Activated naive CD8-positive, alpha-beta T cell treated with anti-CD3 and anti-CD28 coated beads, Interleukin-2, amount 10 ng/mL, durations not matched to agents 7 days and 5 days (primary cell): Measurements from ENCODE around the gene TMEM184B. TPM values are rescaled to one million over a fixed set of nuclear protein-coding genes. Genes with fewer than 3 reads are reported as not detected.

Source experiments
- ATAC-seq: fragments of 150-1000 bp; cut with Tn5 transposase; one replicate; pipeline ENCODE4 v1.10.0; 2021; ENCODE audit warnings: low read depth, moderate library complexity
- POLR2A ChIA-PET: fragments of 350-600 bp; sonication (Branson Sonifier 250); formaldehyde crosslinking; loops from one replicate; lab custom pipeline; 2021; ENCODE audit warnings: antibody characterized with exemption; lab: Charles Lee
- DNase-seq: peaks from one replicate; pipeline ENCODE4 v3.0.0; 2021
- H3K27ac Mint-ChIP-seq: one replicate; pipeline ENCODE4 v1.8.0; 2022; ENCODE audit warnings: mild to moderate bottlenecking, mixed read lengths
- H3K27me3 Mint-ChIP-seq: one replicate; pipeline ENCODE4 v1.8.0; 2022; ENCODE audit warnings: mild to moderate bottlenecking, moderate library complexity, mixed read lengths
- H3K36me3 Mint-ChIP-seq: one replicate; pipeline ENCODE4 v1.8.0; 2021; ENCODE audit warnings: mild to moderate bottlenecking, mixed read lengths
- H3K4me1 Mint-ChIP-seq: one replicate; pipeline ENCODE4 v1.8.0; 2021; ENCODE audit warnings: mixed read lengths
- H3K4me3 Mint-ChIP-seq: one replicate; pipeline ENCODE4 v1.8.0; 2022; ENCODE audit warnings: mild to moderate bottlenecking, moderate library complexity, mixed read lengths
- H3K9me3 Mint-ChIP-seq: one replicate; pipeline ENCODE4 v1.8.0; 2021; ENCODE audit warnings: mixed read lengths
- total RNA-seq, 2 experiments: library from RNA; stranded (reverse); gene quantifications; one replicate each; pipeline ENCODE4 v1.2.3, GENCODE V29; 2021

The TMEM184B gene
- total RNA-seq, 2 experiments from 2014 or later = 29.7 to 31.5 TPM

DNA sequence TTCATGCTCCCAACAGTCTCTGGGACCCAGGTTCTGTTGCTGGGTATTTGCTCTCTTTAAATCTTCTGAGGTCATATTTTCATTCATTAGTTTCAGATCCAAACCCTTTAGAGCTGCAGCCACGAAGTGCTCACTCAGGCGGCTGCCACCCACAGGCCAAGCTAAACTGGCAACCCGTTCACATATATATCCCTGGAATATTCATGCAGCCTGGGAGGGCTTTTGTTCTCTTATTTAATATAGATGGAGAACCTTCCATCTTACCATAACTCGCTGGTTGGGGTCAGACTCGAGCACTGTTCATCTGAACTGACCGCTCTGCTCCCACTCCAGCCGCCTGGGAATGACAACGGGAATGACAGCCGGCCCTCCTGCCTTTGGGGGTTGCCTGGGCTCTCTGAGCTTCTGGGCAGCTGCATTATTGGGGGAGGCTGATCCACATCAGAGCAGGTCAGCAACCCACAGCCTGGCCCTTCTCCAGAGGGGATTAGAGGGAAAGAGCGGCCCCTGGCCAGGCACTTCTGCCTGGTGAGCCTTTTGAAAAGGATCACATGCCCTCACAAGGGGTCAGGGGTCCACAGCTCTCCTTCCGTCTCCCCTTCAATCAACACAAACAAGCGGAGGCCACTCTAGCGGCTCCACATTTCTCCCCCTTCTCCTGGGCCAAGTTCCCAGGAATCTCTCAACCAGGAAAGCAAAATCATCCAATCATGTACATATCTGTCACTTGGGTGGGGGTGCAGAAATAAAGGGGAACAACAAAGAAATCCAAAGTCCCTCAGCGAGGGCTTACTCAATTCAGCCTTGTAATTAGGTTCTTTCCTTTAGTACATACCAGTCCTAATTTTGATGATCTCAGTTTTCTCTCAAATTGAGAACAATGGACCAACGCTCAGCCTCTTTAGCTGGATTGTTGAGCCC is 11.8 kb downstream of the TMEM184B start:
- Mint-ChIP-seq H3K4me3 (no peak overlapping the region), H3K36me3 (peaks cover 3% of the 10 kb centered on the region), H3K27me3 (no peaks in the 10 kb centered on the region), H3K4me1 (peaks cover 4% of the 10 kb centered on the region), H3K27ac (no peak overlapping the region), H3K9me3 (no peaks in the 10 kb centered on the region)
- POLR2A ChIA-PET = no interaction called here
- ATAC-seq (no peak), DNase-seq (no peak)

GRCh38 chr22:38259370-38259769 is 13.4 kb downstream of the TMEM184B start:
- H3K9me3 Mint-ChIP-seq = no peaks in the 10 kb centered on the region
- ATAC-seq = no peak
- POLR2A ChIA-PET = interaction anchor here (1.2 kb wide), 1 partner anchor 59 kb away, joined by 3 read pairs; no protein-coding TSS in a partner anchor
- no peak overlapping the region for H3K27ac Mint-ChIP-seq
- DNase-seq = no peak
- peaks cover 2% of the 10 kb centered on the region for H3K4me1 Mint-ChIP-seq
- H3K36me3 Mint-ChIP-seq = peaks cover 3% of the 10 kb centered on the region
- H3K4me3 Mint-ChIP-seq = no peak overlapping the region
- H3K27me3 Mint-ChIP-seq = no peaks in the 10 kb centered on the region

GRCh38 chr22:38258895-38259294 is 13.9 kb downstream of the TMEM184B start:
- H3K4me3 Mint-ChIP-seq = no peak overlapping the region
- ATAC-seq (no peak), DNase-seq (no peak)
- peaks cover 3% of the 10 kb centered on the region for H3K36me3 Mint-ChIP-seq
- POLR2A ChIA-PET = interaction anchor here (1.2 kb wide), 1 partner anchor 59 kb away, joined by 3 read pairs; no protein-coding TSS in a partner anchor
- H3K27ac Mint-ChIP-seq = no peak overlapping the region
- no peaks in the 10 kb centered on the region for H3K9me3 Mint-ChIP-seq
- H3K4me1 Mint-ChIP-seq = peaks cover 2% of the 10 kb centered on the region
- no peaks in the 10 kb centered on the region for H3K27me3 Mint-ChIP-seq

DNA sequence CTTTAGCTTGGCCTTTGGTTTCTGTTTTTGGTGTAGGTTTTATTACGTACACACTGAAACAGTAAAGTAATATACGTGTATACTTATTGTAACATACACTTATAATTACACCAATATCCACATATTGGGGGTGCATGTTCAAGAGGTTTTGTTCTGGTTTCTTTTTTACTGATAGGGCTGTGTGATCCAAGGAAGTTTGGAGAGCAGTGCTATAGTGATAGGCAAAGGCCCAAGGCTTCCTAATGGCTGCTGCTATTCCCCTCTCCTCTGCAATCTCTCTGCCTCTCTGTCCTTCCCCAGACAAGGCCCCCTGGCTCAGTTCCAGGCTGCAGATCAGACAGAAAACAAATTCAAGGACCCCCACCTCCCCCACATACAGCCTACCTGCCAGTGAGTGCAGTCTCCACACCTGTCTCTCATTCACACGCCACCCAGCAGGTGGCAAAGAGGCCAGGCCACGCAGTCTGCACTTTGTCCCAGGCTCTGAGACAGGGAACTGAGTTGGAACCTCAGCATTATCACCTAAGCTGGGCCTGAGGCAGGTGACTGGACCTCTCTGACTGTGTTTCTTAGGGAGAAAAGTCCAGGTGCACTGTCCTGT is 15.1 kb downstream of the TMEM184B start:
- Mint-ChIP-seq H3K4me1 (peaks cover 2% of the 10 kb centered on the region), H3K27me3 (no peaks in the 10 kb centered on the region), H3K36me3 (no peaks in the 10 kb centered on the region), H3K9me3 (no peaks in the 10 kb centered on the region), H3K4me3 (no peak overlapping the region), H3K27ac (no peak overlapping the region)
- POLR2A ChIA-PET = interaction anchor here (1.2 kb wide), 1 partner anchor 60 kb away, joined by 3 read pairs; no protein-coding TSS in a partner anchor
- no peak for DNase-seq
- ATAC-seq = no peak

DNA sequence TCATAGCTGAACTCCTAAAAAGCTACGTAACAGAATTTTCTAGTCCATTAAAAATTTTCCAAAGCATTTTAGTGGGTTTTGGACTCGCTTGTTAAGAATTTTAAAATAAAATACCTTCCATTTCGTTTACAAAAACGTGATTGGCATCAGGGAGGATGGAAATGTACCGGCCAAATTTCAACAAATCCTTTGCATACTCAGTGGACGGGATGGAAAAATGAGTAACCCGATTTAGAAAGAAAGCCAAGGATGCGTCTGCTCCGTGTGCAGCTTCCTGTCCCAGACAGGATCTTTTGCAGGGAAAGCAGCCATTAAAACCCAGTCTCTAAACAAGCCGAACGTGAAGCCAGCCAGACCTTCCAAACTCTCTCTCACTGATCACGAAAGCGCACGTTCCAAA is 15.6 kb downstream of the TMEM184B start:
- no peak overlapping the region for H3K4me3 Mint-ChIP-seq
- no peak overlapping the region for H3K27ac Mint-ChIP-seq
- ATAC-seq = no peak
- POLR2A ChIA-PET = interaction anchor here (0.7 kb wide), 1 partner anchor 11 kb away, joined by 4 read pairs; no protein-coding TSS in a partner anchor
- no peak for DNase-seq
- no peaks in the 10 kb centered on the region for H3K27me3 Mint-ChIP-seq
- H3K4me1 Mint-ChIP-seq = peaks cover 2% of the 10 kb centered on the region
- H3K36me3 Mint-ChIP-seq = no peaks in the 10 kb centered on the region
- no peaks in the 10 kb centered on the region for H3K9me3 Mint-ChIP-seq

DNA sequence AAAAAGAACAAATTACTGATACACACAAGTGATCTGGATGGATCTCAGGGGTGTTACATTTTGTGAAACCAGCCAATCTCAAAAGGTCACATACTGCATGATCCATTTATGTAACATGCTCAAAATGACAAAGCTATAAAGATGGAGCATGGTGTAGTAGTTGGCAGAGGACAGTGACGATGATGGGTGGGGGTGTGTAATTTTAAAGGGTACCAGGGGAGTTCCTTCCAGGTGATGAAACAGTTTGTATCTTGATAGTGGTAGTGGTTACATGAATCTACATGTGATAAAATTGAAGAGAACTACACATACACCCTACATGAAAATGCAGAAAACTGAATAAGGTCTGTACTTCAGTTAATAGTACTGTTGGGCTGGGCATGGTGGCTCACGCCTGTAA is 17.1 kb downstream of the TMEM184B start:
- H3K36me3 Mint-ChIP-seq = no peaks in the 10 kb centered on the region
- no peaks in the 10 kb centered on the region for H3K9me3 Mint-ChIP-seq
- ATAC-seq (no peak), DNase-seq (no peak)
- no peaks in the 10 kb centered on the region for H3K27me3 Mint-ChIP-seq
- no peak overlapping the region for H3K27ac Mint-ChIP-seq
- H3K4me3 Mint-ChIP-seq = no peak overlapping the region
- POLR2A ChIA-PET = no interaction called here
- peaks cover 2% of the 10 kb centered on the region for H3K4me1 Mint-ChIP-seq

DNA sequence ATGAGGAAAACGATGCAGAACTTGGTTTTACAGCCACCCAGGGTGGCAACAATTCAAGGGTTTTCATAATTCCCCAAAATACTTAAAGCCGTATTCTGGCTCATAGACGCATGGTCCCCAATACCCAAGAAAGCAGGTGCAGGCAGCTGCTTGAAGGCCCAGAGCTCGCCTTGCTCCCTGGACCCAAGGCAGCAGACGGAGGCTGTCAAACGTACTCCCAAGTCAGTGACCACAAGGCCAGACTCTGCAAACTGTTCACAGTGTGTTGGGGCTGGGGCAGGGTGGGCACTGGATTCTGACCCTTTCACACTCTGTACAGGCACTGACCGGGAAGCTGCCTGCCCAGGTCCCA is 21.5 kb downstream of the TMEM184B start:
- DNase-seq = no peak
- H3K4me3 Mint-ChIP-seq = no peak overlapping the region
- H3K36me3 Mint-ChIP-seq = peaks cover 2% of the 10 kb centered on the region
- H3K9me3 Mint-ChIP-seq = no peaks in the 10 kb centered on the region
- no peaks in the 10 kb centered on the region for H3K27me3 Mint-ChIP-seq
- no peak for ATAC-seq
- no peak overlapping the region for H3K27ac Mint-ChIP-seq
- POLR2A ChIA-PET = no interaction called here
- H3K4me1 Mint-ChIP-seq = peaks cover 2% of the 10 kb centered on the region

DNA sequence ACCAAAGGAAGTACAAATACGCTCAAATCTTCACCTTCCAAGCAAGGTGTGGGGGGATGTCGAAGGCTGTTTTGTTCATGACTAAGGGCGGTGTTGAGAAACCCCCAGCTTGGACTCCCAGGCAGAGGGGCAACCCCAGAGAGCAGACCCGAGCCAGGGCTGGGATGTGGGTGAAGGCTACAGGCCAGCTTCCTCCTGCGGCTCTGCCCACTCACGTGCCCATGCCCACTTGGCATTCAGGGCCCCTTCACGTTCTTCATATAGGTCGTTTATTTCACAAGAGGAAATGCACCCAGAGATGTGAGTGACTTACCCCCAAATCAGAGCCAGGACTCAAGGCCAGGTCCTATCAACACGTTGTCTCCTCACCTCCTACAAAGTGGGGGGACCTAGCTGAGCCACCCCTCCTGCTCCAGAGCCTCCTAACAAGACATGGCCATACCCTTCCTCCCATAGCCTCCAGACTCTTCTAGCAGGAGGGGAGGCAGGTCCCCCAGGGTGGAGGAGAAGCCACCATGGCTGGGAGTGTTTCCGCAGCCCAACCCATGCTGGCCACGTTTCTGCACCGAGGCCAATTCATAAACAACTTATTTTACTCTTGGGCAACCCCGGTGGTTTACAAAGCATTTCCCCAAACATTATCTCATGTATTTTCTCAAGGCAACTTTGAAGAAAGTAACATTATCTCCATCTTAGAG is 22.0 kb downstream of the TMEM184B start:
- no peak overlapping the region for H3K4me3 Mint-ChIP-seq
- POLR2A ChIA-PET = no interaction called here
- H3K27ac Mint-ChIP-seq = no peak overlapping the region
- DNase-seq (no peak), ATAC-seq (no peak)
- no peaks in the 10 kb centered on the region for H3K9me3 Mint-ChIP-seq
- no peaks in the 10 kb centered on the region for H3K27me3 Mint-ChIP-seq
- H3K4me1 Mint-ChIP-seq = peaks cover 2% of the 10 kb centered on the region
- H3K36me3 Mint-ChIP-seq = peaks cover 2% of the 10 kb centered on the region

- Mint-ChIP-seq H3K9me3 (no peaks in the 10 kb centered on the region), H3K36me3 (peaks cover 2% of the 10 kb centered on the region), H3K27me3 (no peaks in the 10 kb centered on the region), H3K4me3 (no peak overlapping the region), H3K4me1 (peaks cover 2% of the 10 kb centered on the region), H3K27ac (no peak overlapping the region)
- DNase-seq (no peak), ATAC-seq (no peak)
- POLR2A ChIA-PET = no interaction called here
Measured at GRCh38 chr22:38249803-38250642, 22.8 kb downstream of the TMEM184B start.

- peaks cover 2% of the 10 kb centered on the region for H3K36me3 Mint-ChIP-seq
- H3K27me3 Mint-ChIP-seq = no peaks in the 10 kb centered on the region
- no peak overlapping the region for H3K4me3 Mint-ChIP-seq
- POLR2A ChIA-PET = no interaction called here
- no peak overlapping the region for H3K27ac Mint-ChIP-seq
- H3K4me1 Mint-ChIP-seq = peaks cover 2% of the 10 kb centered on the region
- no peaks in the 10 kb centered on the region for H3K9me3 Mint-ChIP-seq
- no peak for ATAC-seq
- no peak for DNase-seq
Measured at GRCh38 chr22:38249301-38249700, 23.5 kb downstream of the TMEM184B start.

- peaks cover 5% of the 10 kb centered on the region for H3K4me1 Mint-ChIP-seq
- no peak for DNase-seq
- H3K27me3 Mint-ChIP-seq = no peaks in the 10 kb centered on the region
- POLR2A ChIA-PET = no interaction called here
- no peaks in the 10 kb centered on the region for H3K9me3 Mint-ChIP-seq
- H3K4me3 Mint-ChIP-seq = no peak overlapping the region
- H3K36me3 Mint-ChIP-seq = peaks cover 5% of the 10 kb centered on the region
- no peak overlapping the region for H3K27ac Mint-ChIP-seq
- ATAC-seq = no peak
Measured at GRCh38 chr22:38248280-38248679, 24.5 kb downstream of the TMEM184B start.

DNA sequence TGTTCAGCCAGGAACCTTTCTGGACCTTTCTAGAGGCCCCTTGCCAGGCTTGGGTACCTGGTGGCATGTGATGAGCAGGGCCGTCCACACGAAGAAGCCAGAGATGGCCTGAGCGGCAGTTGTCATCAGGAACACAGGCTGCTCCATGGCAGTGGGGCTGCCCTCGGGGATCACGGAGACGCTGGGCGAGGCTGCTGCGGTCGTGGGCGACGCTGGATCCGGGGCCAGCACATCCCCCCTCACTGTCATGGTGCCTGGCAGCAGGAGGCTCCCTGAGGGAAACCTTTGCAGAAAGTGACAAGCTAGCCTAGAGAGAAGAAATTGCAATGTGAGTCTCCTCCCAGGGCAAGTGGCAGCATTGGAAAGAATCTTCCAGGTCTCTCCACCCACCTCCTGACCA is 25.1 kb downstream of the TMEM184B start:
- Mint-ChIP-seq H3K4me1 (peaks cover 5% of the 10 kb centered on the region), H3K27ac (no peak overlapping the region), H3K4me3 (no peak overlapping the region), H3K9me3 (no peaks in the 10 kb centered on the region), H3K27me3 (no peaks in the 10 kb centered on the region), H3K36me3 (peaks cover 5% of the 10 kb centered on the region)
- DNase-seq = no peak
- no peak for ATAC-seq
- POLR2A ChIA-PET = no interaction called here

- Mint-ChIP-seq H3K4me3 (no peak overlapping the region), H3K27me3 (no peaks in the 10 kb centered on the region), H3K9me3 (no peaks in the 10 kb centered on the region), H3K27ac (no peak overlapping the region), H3K36me3 (peaks cover 5% of the 10 kb centered on the region), H3K4me1 (peaks cover 5% of the 10 kb centered on the region)
- no peak for DNase-seq
- no peak for ATAC-seq
- POLR2A ChIA-PET = no interaction called here
Measured at GRCh38 chr22:38246692-38247091, 26.1 kb downstream of the TMEM184B start.
